Loucy (cell line): ENCODE data around the gene ATG16L1.

ENCODE experiments used
- H2AFZ ChIP-seq: fragments of 200-600 bp; sonication (generic); 2 replicates; pipeline ENCODE4 v1.6.0; 2016; ENCODE audit warnings: antibody characterized with exemption, mild to moderate bottlenecking, low read length, moderate library complexity
- H3F3A ChIP-seq: fragments of 200-600 bp; 2 replicates; pipeline ENCODE4 v1.6.0; 2016; ENCODE audit warnings: antibody characterized with exemption, low read depth, mild to moderate bottlenecking
- H3K27me3 ChIP-seq: fragments of 200-600 bp; sonication (generic); 2 replicates; pipeline ENCODE4 v1.6.1; 2014; ENCODE audit warnings: low read length, mild to moderate bottlenecking; ENCODE audit not compliant: insufficient read depth, poor library complexity, severe bottlenecking
- H3K36me3 ChIP-seq: fragments of 200-600 bp; sonication (generic); 2 replicates; pipeline ENCODE4 v1.6.1; 2016; ENCODE audit warnings: low read length; ENCODE audit not compliant: insufficient read depth
- H3K4me1 ChIP-seq: fragments of 200-600 bp; sonication (generic); 2 replicates; pipeline ENCODE4 v1.5.1; 2014; ENCODE audit warnings: low read length, mild to moderate bottlenecking; ENCODE audit not compliant: insufficient read depth, poor library complexity, severe bottlenecking
- H3K4me2 ChIP-seq: fragments of 200-600 bp; sonication (generic); 2 replicates; pipeline ENCODE4 v1.6.0; 2014; ENCODE audit warnings: antibody characterized with exemption, low read length, low read depth, mild to moderate bottlenecking; ENCODE audit not compliant: poor library complexity, severe bottlenecking
- H3K4me3 ChIP-seq: fragments of 200-600 bp; sonication (generic); 2 replicates; pipeline ENCODE4 v1.5.1; 2014; ENCODE audit warnings: low read length, mild to moderate bottlenecking, mixed read lengths; ENCODE audit not compliant: poor library complexity, severe bottlenecking
- H3K79me2 ChIP-seq: fragments of 200-600 bp; sonication (generic); 2 replicates; pipeline ENCODE4 v1.6.1; 2014; ENCODE audit warnings: low read length; ENCODE audit not compliant: insufficient read depth
- H3K9ac ChIP-seq: fragments of 200-600 bp; sonication (generic); 2 replicates; pipeline ENCODE4 v1.6.0; 2014; ENCODE audit warnings: mild to moderate bottlenecking, low read depth, low read length, moderate library complexity; ENCODE audit not compliant: poor library complexity, severe bottlenecking
- H3K9me2 ChIP-seq: fragments of 200-600 bp; sonication (generic); replicated peaks from 2 replicates; pipeline ENCODE4 v1.6.1; 2016; ENCODE audit warnings: low read depth, low read length, mixed read lengths
- H3K9me3 ChIP-seq: fragments of 200-600 bp; sonication (generic); 2 replicates; pipeline ENCODE4 v1.6.1; 2014; ENCODE audit warnings: mild to moderate bottlenecking, antibody characterized with exemption, low read length, low read depth; ENCODE audit not compliant: insufficient read depth
- H4K20me1 ChIP-seq: fragments of 200-600 bp; sonication (generic); 2 replicates; pipeline ENCODE4 v1.6.0; 2014; ENCODE audit warnings: antibody characterized with exemption, low read length, mild to moderate bottlenecking; ENCODE audit not compliant: insufficient read depth, poor library complexity, severe bottlenecking
- CTCF ChIP-seq: fragments of 200-600 bp; sonication (generic); conservative IDR thresholded peaks from 2 replicates; pipeline ENCODE4 v1.5.1; 2014; ENCODE audit warnings: mild to moderate bottlenecking, antibody characterized with exemption, low read length
- EZH2phosphoT487 ChIP-seq: fragments of 200-600 bp; IDR thresholded peaks from 2 replicates; pipeline ENCODE4 v1.6.1; 2018; ENCODE audit warnings: antibody characterized with exemption, mild to moderate bottlenecking, moderate library complexity, borderline replicate concordance

Gene ATG16L1

DNA sequence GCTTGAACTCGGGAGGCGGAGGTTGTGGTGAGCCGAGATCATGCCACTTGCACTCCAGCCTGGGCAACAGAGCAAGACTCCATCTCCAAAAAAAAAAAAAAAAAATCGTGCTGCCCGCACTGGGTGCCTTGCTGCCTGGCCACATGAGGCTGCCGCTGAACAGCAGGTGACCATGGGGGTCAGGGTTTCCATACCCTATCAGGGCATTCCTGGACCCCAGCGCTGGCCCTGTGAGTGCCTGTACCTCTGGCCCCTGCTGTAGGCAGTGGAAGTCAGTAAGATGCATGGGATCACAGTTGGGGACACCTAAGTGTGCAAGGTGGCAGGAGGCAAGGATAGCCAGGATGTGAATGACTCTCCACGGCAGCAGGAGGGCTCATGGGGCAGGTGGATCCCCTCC, 75.0 kb downstream of the ATG16L1 start:
- no peak for TF ChIP-seq CTCF
- TF ChIP-seq EZH2phosphoT487, result no peak
- no peak overlapping the region for H3K4me2 ChIP-seq
- no peaks in the 10 kb centered on the region for H3K79me2 ChIP-seq
- no peak overlapping the region for H3K4me3 ChIP-seq
- H3K9me3 ChIP-seq, result no peaks in the 10 kb centered on the region
- no peaks in the 10 kb centered on the region for H4K20me1 ChIP-seq
- H3K36me3 ChIP-seq, result no peaks in the 10 kb centered on the region
- H3K9ac ChIP-seq, result no peak overlapping the region
- H3K4me1 ChIP-seq, result peaks cover 12% of the 10 kb centered on the region
- H3K9me2 ChIP-seq, result no peaks in the 10 kb centered on the region
- no peaks in the 10 kb centered on the region for H3F3A ChIP-seq
- H2AFZ ChIP-seq, result no peak overlapping the region
- H3K27me3 ChIP-seq, result no peaks in the 10 kb centered on the region

DNA sequence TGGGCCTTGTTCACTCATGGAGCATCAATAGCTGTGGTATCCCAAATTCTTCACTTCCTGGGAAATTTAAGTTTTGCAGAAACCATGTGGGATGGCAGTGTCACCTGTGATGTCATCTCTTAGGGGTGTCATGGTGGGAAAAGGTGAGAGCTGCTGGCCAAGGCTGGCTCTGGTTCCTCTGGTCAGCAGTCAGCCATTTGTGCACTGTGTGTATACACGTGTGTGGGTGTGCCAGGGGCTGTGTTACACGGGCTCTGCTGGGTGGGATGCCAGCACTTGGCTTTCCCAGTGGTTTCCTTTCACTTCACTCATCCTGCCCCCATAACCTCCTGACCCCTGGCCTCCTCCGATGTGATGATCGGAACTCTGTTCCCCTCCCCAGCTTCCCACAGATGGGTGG, 77.4 kb downstream of the ATG16L1 start:
- Histone ChIP-seq H3K4me2 (no peak overlapping the region), H3F3A (peaks cover 2% of the 10 kb centered on the region; the same call in 1 of the 2 replicates), H3K9me2 (no peaks in the 10 kb centered on the region), H3K9ac (no peak overlapping the region), H3K79me2 (no peaks in the 10 kb centered on the region), H4K20me1 (no peaks in the 10 kb centered on the region), H3K27me3 (no peaks in the 10 kb centered on the region), H3K4me1 (peaks cover 31% of the 10 kb centered on the region), H3K9me3 (no peaks in the 10 kb centered on the region), H2AFZ (no peak overlapping the region), H3K36me3 (no peaks in the 10 kb centered on the region), H3K4me3 (no peak overlapping the region)
- TF ChIP-seq EZH2phosphoT487 (no peak), CTCF (no peak)

- H3K9ac ChIP-seq, result no peak overlapping the region
- no peak for TF ChIP-seq CTCF
- TF ChIP-seq EZH2phosphoT487, result no peak
- H4K20me1 ChIP-seq, result no peaks in the 10 kb centered on the region
- no peaks in the 10 kb centered on the region for H3K79me2 ChIP-seq
- H3K4me1 ChIP-seq, result peaks cover 34% of the 10 kb centered on the region
- H3F3A ChIP-seq, result peaks cover 2% of the 10 kb centered on the region; the same call in 1 of the 2 replicates
- no peaks in the 10 kb centered on the region for H3K27me3 ChIP-seq
- no peak overlapping the region for H3K4me3 ChIP-seq
- no peaks in the 10 kb centered on the region for H3K9me3 ChIP-seq
- no peak overlapping the region for H3K4me2 ChIP-seq
- no peaks in the 10 kb centered on the region for H3K36me3 ChIP-seq
- H2AFZ ChIP-seq, result no peak overlapping the region
- no peaks in the 10 kb centered on the region for H3K9me2 ChIP-seq
These were observed 78.1 kb downstream of the ATG16L1 start for GRCh38 chr2:233329489-233330135.
